Measurements from ENCODE around the gene ELOF1.

- no peak for TF ChIP-seq POLR2AphosphoS5 (IDR thresholded peaks at IDR 0.05; ENCODE audit: low read depth, low read length)
- TF ChIP-seq TAF1 (IDR thresholded peaks at IDR 0.05; ENCODE audit: borderline replicate concordance, low read depth, low read length) = no peak
Observed at GRCh38 chr19:11535792-11536595, 23.0 kb downstream of the ELOF1 start.

All from GM12892 (cell line).